OCI-LY1 (cell line): ENCODE results near the gene MARK2.

ENCODE experiments used
- CTCF ChIP-seq: fragments of 200-600 bp; sonication (generic), shearing (Covaris generic); IDR thresholded peaks from 2 replicates; pipeline ENCODE4 v1.5.1; 2017; ENCODE audit warnings: mild to moderate bottlenecking, antibody characterized with exemption, low read length, moderate library complexity, mixed read lengths
- EZH2 ChIP-seq: fragments of 200-600 bp; sonication (generic), shearing (Covaris generic); IDR thresholded peaks from 2 replicates; pipeline ENCODE4 v1.8.0; 2017; ENCODE audit warnings: borderline replicate concordance, mixed run types, mild to moderate bottlenecking, antibody characterized with exemption, low read length, moderate library complexity, mixed read lengths

GRCh38 chr11:63793161-63793560, 45.7 kb upstream of the MARK2 start:
- TF ChIP-seq EZH2 (no peak), CTCF (no peak)
